HFF-Myc (cell line): Measurements from ENCODE around the gene FAM120B.

ENCODE experiments used
- DNase-seq: peaks from one replicate; pipeline ENCODE4 v3.0.0-alpha.2; 2011; ENCODE audit warnings: low read depth; ENCODE audit errors: extremely low read depth
- H3K4me3 ChIP-seq: replicated peaks from 2 replicates; pipeline ENCODE4 v1.5.1; 2011; ENCODE audit warnings: low read depth, mild to moderate bottlenecking, control low read depth, low read length
- CTCF ChIP-seq: IDR thresholded peaks from 2 replicates; pipeline ENCODE4 v1.5.1; 2012; ENCODE audit warnings: mild to moderate bottlenecking, low read depth, low read length, control low read depth; ENCODE audit errors: missing control alignments

Gene FAM120B

GRCh38 chr6:170447561-170447930 lies 141.0 kb downstream of the FAM120B start:
- no peak for TF ChIP-seq CTCF
- no peak overlapping the region for H3K4me3 ChIP-seq
- DNase-seq = no peak

GRCh38 chr6:170448317-170448716 lies 141.8 kb downstream of the FAM120B start:
- H3K4me3 ChIP-seq = no peak overlapping the region
- no peak for DNase-seq
- no peak for TF ChIP-seq CTCF

DNA sequence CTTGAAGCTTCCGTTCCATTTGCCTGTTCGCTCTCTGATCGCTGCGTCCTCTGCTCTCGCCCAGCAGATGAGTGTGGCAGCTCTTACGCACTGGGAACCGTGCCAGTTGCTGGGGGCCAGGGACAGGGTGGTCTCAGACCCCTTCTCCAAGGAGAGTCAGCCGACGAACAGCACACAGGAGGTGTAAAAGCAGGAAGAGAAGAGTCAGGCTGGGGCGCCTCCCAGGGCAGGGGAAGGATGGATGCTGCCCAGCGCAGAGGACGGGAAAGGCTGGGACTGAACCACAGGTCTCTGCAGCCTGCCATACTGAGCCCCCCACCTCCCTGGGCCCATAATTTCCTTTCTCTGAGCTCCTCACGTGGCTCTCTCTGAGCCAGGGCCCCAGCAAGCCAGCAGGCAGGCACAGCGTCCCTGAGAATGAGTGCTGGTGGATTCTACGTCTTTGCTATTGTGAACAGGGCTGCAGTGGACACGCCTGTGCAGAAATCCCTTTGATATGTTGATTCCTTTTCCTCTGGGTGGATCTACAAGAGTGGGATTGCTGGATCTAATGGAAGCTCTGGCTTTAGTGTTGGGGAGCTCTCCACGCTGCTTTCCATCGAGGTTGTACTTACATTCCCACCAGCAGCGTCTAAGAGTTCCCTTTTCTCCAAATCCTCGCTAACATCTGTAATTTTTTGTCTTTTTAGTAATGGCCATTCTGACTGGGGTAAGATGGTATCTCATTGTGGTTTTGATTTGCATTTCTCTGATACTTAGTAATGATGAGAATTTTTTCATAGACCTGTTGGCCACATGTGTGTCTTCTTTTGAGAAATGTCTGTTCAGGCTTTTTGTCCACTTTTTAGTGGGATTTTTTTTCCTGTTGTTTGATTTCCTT lies 142.4 kb downstream of the FAM120B start:
- no peak for TF ChIP-seq CTCF
- DNase-seq = no peak
- no peak overlapping the region for H3K4me3 ChIP-seq

DNA sequence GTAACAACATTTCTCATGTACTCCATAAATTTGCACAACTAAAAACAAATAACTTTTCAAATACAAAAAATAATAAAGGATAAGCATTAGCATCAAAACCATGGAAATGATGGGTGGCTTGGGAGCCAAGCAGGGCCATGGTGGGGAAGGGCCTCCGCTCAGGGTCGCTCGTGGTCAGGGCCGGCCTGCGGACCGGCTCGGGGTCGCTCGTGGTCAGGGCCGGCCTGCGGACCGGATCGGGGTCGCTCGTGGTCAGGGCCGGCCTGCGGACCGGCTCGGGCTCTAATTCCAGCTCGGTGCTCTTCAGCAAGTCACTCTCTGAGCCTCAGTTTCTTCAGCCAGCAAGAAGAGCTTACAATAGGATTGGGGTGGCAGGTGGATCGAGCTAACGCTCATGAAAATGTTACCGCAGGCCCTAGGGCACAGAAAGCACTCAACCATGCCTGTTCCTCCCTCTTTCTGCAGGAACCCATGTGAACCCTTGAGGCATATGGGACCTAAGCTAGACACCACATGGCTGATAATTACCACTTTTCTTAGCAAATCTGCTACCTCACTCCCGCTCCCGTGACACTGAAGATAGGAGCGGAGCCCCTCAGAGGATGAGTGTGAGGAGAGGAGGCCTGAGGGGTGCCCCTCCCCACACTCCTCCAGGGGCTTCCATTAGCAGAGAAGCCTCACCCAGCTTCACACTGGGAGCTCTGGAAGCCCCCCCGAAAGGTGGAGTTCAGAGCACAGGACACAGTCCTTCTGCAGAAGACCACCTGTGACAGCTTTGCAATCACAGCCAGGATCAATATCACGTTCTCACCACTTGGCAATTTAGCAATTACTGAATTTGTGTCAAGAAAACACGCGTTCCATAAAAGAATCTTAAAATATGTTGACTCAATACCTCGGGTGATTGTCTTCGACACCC lies 143.5 kb downstream of the FAM120B start:
- TF ChIP-seq CTCF = no peak

GRCh38 chr6:170450916-170451761 lies 144.6 kb downstream of the FAM120B start:
- DNase-seq = no peak
- no peak for TF ChIP-seq CTCF
- H3K4me3 ChIP-seq = no peak overlapping the region

More for the DNA sequence above, 143.5 kb downstream of the FAM120B start:
- DNase-seq = no peak
- no peak overlapping the region for H3K4me3 ChIP-seq
